Vagina (tissue), 2 donors: Measurements from ENCODE around the gene ZER1.

Experiments
- POLR2A ChIP-seq, 2 donors: fragments of 450-650 bp; IDR thresholded peaks; one replicate each; pipeline ENCODE4 v1.6.1; 2017; ENCODE audit warnings: antibody characterized with exemption in 2 of 2, mild to moderate bottlenecking in 2 of 2, moderate library complexity in 2 of 2
- POLR2AphosphoS5 ChIP-seq, 2 donors: sonication (generic); formaldehyde crosslinking; IDR thresholded peaks; one replicate each; pipeline ENCODE4 v1.9.0; 2017; ENCODE audit warnings: antibody characterized with exemption in 2 of 2, mild to moderate bottlenecking in 2 of 2, low read depth in 1 of 2; ENCODE audit not compliant: insufficient read depth in 1 of 2
- TF ChIP-seq, protein P1 (sequence below), 3 experiments: fragments of 450-650 bp in 2 of 3; fragments of 200-600 bp in 1 of 3; sonication (generic) in 1 of 3; IDR thresholded peaks; one replicate each; pipeline ENCODE4 v1.5.1; 2017 to 2019; ENCODE audit warnings: antibody characterized with exemption in 3 of 3, mild to moderate bottlenecking in 2 of 3, moderate library complexity in 2 of 3

- TF ChIP-seq POLR2A (IDR thresholded peaks at IDR 0.05) (no peak), POLR2AphosphoS5 (IDR thresholded peaks at IDR 0.05; ENCODE audit: insufficient read depth in 1 of 2, low read depth in 1 of 2) (no peak)
- TF ChIP-seq, protein P1, sequence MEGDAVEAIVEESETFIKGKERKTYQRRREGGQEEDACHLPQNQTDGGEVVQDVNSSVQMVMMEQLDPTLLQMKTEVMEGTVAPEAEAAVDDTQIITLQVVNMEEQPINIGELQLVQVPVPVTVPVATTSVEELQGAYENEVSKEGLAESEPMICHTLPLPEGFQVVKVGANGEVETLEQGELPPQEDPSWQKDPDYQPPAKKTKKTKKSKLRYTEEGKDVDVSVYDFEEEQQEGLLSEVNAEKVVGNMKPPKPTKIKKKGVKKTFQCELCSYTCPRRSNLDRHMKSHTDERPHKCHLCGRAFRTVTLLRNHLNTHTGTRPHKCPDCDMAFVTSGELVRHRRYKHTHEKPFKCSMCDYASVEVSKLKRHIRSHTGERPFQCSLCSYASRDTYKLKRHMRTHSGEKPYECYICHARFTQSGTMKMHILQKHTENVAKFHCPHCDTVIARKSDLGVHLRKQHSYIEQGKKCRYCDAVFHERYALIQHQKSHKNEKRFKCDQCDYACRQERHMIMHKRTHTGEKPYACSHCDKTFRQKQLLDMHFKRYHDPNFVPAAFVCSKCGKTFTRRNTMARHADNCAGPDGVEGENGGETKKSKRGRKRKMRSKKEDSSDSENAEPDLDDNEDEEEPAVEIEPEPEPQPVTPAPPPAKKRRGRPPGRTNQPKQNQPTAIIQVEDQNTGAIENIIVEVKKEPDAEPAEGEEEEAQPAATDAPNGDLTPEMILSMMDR (IDR thresholded peaks at IDR 0.05), result no peak
Observed at GRCh38 chr9:128687453-128687852, 84.3 kb downstream of the ZER1 start.
